ENCODE data around the gene GTPBP6.
"Not testable (repeated sequence)": the region's sequence is repeated elsewhere in the genome, so short reads cannot be mapped to it uniquely, and the experiment has no call there.

Gene GTPBP6

DNA sequence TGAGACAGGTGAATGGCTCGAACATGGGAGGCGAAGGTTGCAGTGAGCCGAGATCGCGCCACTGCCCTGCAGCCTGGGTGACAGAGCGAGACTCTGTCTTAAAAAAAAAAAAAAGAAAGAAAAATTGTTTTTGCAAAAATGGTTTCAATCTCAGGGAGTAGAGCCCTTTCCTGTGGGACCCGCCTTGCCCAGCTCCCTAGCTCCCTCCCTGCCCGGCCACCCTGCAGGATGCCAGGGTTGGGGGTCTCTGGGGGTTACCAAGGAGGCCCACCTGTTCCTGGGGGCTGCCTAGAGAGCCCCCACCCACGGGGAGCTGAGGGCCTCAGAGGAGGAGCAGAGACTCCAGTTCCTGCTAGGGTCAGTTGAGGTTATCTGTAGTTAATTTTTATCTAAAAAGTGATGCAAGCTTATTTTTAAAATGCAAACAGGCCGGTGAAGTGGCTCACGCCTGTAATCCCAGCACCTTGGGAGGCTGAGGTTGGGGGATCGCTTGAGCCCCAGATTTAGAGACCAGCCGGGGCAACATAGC, 56.2 kb downstream of the GTPBP6 start:
- Histone ChIP-seq H3K9ac (ENCODE audit: low read depth in 1 of 2, low read length in 2 of 2) (no peak overlapping the region), H3K27ac (ENCODE audit: low read depth, low read length) (no peak overlapping the region), H3K9me3 (ENCODE audit: control insufficient read depth in 1 of 2, low read length in 2 of 2) (no peaks in the 10 kb centered on the region)

DNA sequence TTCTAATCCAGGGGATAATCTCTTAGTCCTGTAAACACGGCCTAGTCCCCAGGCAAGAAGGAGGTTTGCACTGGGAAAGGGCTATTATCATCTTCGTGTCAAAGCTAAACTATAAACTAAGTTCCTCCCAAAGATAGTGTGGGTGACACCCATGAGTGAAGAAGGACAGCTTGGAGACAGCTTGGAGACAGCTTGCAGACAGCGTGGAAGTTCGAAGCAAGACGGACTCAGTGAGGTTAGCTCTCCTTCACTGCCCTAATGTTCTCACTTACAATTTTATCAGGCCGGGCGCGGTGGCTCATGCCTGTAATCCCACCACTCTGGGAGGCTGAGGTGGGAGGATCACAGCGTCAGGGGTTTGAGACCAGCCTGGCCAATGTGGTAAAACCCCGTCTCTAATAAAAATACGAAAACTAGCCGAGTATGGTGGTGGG, 56.7 kb downstream of the GTPBP6 start:
- no peak overlapping the region for H3K27ac ChIP-seq (ENCODE audit: low read depth, low read length)
- no peaks in the 10 kb centered on the region for H3K36me3 ChIP-seq (ENCODE audit: control insufficient read depth in 1 of 2, insufficient read depth in 2 of 2, low read length in 2 of 2)
- H3K9ac ChIP-seq (ENCODE audit: low read depth in 1 of 2, low read length in 2 of 2), result no peak overlapping the region
- H3K27me3 ChIP-seq (ENCODE audit: control insufficient read depth in 1 of 2, insufficient read depth in 2 of 2, low read length in 2 of 2), result no peaks in the 10 kb centered on the region
- no peak overlapping the region for H3K4me3 ChIP-seq (ENCODE audit: low read depth in 1 of 2, low read length in 2 of 2)
- H3K9me3 ChIP-seq (ENCODE audit: control insufficient read depth in 1 of 2, low read length in 2 of 2), result no peaks in the 10 kb centered on the region
- H3K4me1 ChIP-seq (ENCODE audit: control insufficient read depth in 1 of 2, insufficient read depth in 2 of 2, low read length in 2 of 2), result peaks cover 0 to 5% of the 10 kb centered on the region in 2 donors

More for the DNA sequence above, 56.2 kb downstream of the GTPBP6 start:
- Histone ChIP-seq H3K36me3 (ENCODE audit: control insufficient read depth in 1 of 2, insufficient read depth in 2 of 2, low read length in 2 of 2) (no peaks in the 10 kb centered on the region), H3K4me3 (ENCODE audit: low read depth in 1 of 2, low read length in 2 of 2) (no peak overlapping the region), H3K4me1 (ENCODE audit: control insufficient read depth in 1 of 2, insufficient read depth in 2 of 2, low read length in 2 of 2) (peaks cover 0 to 5% of the 10 kb centered on the region in 2 donors), H3K27me3 (ENCODE audit: control insufficient read depth in 1 of 2, insufficient read depth in 2 of 2, low read length in 2 of 2) (no peaks in the 10 kb centered on the region)

DNA sequence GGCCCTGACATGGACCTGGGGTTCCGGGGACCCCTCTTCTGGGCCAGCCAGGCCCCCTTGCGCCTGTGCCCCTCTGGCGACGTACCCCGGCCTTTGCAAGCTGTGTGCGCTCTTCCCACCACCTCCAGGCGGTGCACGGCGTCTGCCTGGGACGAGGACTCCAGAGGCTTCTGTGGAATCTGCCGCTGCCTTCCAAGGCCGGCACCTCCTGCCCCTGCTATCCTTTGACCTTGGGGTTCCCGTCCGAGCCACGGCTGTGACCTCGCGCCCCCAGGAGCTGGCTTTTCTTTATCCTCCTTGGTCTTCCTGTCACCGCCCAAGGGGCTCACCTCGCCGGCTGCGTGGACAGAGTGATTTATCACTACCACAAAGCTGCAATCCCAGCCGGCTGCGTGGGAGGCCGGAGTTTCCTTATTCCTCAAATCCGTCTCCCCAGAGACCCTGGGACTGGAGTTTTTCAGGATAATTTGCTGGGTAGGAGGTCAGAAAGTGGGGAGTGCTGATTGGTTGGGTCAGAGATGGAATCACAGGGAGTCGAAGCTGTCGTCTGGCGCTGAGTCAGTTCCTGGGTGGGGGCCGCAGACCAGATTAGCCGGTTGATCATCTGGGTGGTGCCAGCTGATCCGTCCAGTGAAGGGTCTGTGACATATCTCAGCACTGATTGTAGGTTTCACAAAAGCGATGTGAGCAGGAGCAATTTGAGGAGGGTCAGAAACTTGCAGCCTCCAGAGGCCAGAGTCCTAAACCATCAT, 57.3 kb downstream of the GTPBP6 start:
- H3K27ac ChIP-seq (ENCODE audit: low read depth, low read length), result no peak overlapping the region
- no peak overlapping the region for H3K9ac ChIP-seq (ENCODE audit: low read depth in 1 of 2, low read length in 2 of 2)
- H3K36me3 ChIP-seq (ENCODE audit: control insufficient read depth in 1 of 2, insufficient read depth in 2 of 2, low read length in 2 of 2), result no peaks in the 10 kb centered on the region
- H3K9me3 ChIP-seq (ENCODE audit: control insufficient read depth in 1 of 2, low read length in 2 of 2), result no peaks in the 10 kb centered on the region
- H3K4me3 ChIP-seq (ENCODE audit: low read depth in 1 of 2, low read length in 2 of 2), result no peak overlapping the region
- no peaks in the 10 kb centered on the region for H3K27me3 ChIP-seq (ENCODE audit: control insufficient read depth in 1 of 2, insufficient read depth in 2 of 2, low read length in 2 of 2)
- peaks cover 0 to 5% of the 10 kb centered on the region in 2 donors for H3K4me1 ChIP-seq (ENCODE audit: control insufficient read depth in 1 of 2, insufficient read depth in 2 of 2, low read length in 2 of 2)

DNA sequence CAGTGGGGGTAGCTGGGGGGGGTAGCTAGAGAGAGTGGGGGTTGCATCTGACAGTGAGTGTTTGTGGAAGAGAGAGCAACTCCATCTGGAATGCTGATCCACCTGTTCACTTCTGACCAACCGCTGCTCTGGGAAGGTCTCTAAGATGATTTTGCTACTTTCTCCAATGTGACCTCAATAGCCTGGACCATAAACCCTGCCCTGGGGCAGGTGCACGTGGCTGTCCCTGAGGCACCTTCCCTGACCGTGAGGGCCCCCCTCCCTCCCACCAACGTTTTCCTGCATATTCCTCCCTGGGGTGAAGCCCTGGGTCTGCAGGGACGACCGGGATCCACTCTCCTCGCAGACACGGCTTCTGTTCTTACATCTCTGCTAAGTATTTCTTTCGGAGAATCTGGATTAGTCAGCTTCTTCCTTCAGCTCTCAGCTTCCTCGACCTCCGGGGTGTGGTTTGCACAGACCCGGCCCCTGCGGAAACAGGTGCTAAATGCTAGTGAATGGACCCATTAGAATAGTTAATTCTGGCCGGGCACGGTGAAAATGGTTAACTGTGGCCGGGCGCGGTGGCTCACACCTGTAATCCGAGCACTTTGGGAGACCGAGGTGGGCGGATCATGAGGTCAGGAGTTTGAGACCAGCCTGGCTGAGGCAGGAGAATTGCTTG, 58.8 kb downstream of the GTPBP6 start:
- Histone ChIP-seq H3K9me3 (ENCODE audit: control insufficient read depth in 1 of 2, low read length in 2 of 2) (no peaks in the 10 kb centered on the region), H3K4me3 (ENCODE audit: low read depth in 1 of 2, low read length in 2 of 2) (no peak overlapping the region), H3K27ac (ENCODE audit: low read depth, low read length) (no peak overlapping the region), H3K4me1 (ENCODE audit: control insufficient read depth in 1 of 2, insufficient read depth in 2 of 2, low read length in 2 of 2) (peaks cover 0 to 5% of the 10 kb centered on the region in 2 donors), H3K9ac (ENCODE audit: low read depth in 1 of 2, low read length in 2 of 2) (no peak overlapping the region), H3K27me3 (ENCODE audit: control insufficient read depth in 1 of 2, insufficient read depth in 2 of 2, low read length in 2 of 2) (no peaks in the 10 kb centered on the region), H3K36me3 (ENCODE audit: control insufficient read depth in 1 of 2, insufficient read depth in 2 of 2, low read length in 2 of 2) (no peaks in the 10 kb centered on the region)

DNA sequence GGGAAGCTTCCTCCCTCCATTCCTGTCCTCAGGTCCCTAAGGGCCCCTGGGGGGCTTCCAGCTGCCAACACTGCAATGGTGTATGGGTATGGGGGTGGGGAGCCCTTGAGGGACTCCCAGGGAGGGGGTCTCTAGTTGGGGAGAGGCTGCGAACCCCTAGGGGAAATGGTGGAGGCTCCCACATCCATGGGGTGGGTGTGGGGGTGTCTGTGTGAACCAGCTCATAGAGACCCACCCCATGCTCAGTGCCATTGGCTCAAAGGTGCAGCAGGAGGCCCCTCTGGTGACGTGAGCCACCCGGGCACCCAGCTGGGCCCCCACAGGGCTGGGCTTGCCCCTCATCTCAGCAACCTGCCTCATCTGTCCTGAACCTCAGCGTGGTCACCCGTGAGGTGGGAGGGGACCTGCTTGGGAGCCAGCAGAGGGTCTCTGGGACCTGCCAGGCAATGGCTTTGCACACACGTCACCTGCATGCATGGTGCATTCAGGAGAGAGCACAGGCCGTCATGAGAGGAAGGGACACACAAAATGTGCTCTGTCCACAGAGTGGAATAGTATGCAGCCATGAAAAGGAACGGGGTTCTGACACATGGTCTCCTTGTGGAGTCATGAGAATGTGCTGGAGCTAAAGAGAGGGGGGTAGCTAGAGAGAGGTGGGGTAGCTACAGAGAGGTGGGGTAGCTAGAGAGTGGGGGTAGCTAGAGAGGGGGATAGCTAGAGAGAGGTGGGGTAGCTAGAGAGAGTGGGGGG, 60.1 kb downstream of the GTPBP6 start:
- no peaks in the 10 kb centered on the region for H3K36me3 ChIP-seq (ENCODE audit: control insufficient read depth in 1 of 2, insufficient read depth in 2 of 2, low read length in 2 of 2)
- no peak overlapping the region for H3K9ac ChIP-seq (ENCODE audit: low read depth in 1 of 2, low read length in 2 of 2)
- no peak overlapping the region for H3K4me3 ChIP-seq (ENCODE audit: low read depth in 1 of 2, low read length in 2 of 2)
- no peaks in the 10 kb centered on the region for H3K27me3 ChIP-seq (ENCODE audit: control insufficient read depth in 1 of 2, insufficient read depth in 2 of 2, low read length in 2 of 2)
- peaks cover 0 to 5% of the 10 kb centered on the region in 2 donors for H3K4me1 ChIP-seq (ENCODE audit: control insufficient read depth in 1 of 2, insufficient read depth in 2 of 2, low read length in 2 of 2)
- no peaks in the 10 kb centered on the region for H3K9me3 ChIP-seq (ENCODE audit: control insufficient read depth in 1 of 2, low read length in 2 of 2)
- H3K27ac ChIP-seq (ENCODE audit: low read depth, low read length), result no peak overlapping the region

DNA sequence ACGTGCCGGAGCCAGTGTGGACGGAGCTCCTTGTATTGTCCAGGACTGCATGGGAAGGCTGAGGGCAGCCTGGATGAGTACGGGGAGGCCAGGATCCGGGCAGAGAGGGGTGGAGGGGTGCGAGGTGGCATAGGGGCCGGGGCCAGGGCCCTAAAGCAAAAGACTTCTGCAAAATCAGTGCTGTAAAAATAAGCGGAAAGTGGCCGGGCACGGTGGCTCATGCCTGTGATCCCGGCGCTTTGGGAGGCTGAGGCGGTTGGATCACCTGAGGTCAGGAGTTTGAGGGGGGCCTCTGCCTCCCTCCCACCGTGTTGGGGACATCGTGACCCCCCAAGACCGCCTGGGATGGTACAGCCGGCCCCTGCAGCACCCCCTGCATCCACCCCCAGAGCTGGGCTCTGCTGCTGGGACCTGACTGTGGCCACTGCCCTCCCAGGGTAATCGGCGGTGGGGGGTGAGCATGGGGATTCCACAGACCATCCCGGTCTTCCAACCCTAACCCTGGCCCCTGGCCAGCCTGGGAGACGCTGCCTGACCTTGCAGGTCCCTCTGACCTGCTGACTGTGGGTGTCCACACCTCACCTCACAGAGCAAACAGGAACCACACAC, 60.8 kb downstream of the GTPBP6 start:
- H3K4me3 ChIP-seq (ENCODE audit: low read depth in 1 of 2, low read length in 2 of 2), result no peak overlapping the region
- H3K36me3 ChIP-seq (ENCODE audit: control insufficient read depth in 1 of 2, insufficient read depth in 2 of 2, low read length in 2 of 2), result no peaks in the 10 kb centered on the region
- H3K27ac ChIP-seq (ENCODE audit: low read depth, low read length), result no peak overlapping the region
- H3K9me3 ChIP-seq (ENCODE audit: control insufficient read depth in 1 of 2, low read length in 2 of 2), result no peaks in the 10 kb centered on the region
- no peaks in the 10 kb centered on the region for H3K27me3 ChIP-seq (ENCODE audit: control insufficient read depth in 1 of 2, insufficient read depth in 2 of 2, low read length in 2 of 2)
- peaks cover 0 to 5% of the 10 kb centered on the region in 2 donors for H3K4me1 ChIP-seq (ENCODE audit: control insufficient read depth in 1 of 2, insufficient read depth in 2 of 2, low read length in 2 of 2)
- no peak overlapping the region for H3K9ac ChIP-seq (ENCODE audit: low read depth in 1 of 2, low read length in 2 of 2)

DNA sequence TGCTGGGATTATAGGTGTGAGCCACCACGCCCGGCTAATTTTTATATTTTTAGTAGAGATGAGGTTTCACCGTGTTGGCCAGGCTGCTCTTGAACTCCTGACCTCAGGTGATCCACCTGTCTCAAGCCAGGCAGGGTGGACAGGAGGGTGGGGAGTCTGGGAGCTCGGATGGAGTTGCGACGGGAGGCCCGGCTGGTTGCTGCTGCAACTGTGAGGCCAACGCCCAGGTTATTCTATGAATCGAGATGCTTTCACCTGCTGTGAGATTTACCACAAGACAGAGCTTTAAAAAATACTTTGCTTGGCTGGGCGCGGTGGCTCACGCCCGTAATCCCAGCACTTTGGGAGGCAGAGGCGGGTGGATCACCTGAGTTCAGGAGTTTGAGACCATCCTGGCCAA, 61.5 kb downstream of the GTPBP6 start:
- not testable (repeated sequence) for H3K36me3 ChIP-seq (ENCODE audit: control insufficient read depth in 1 of 2, insufficient read depth in 2 of 2, low read length in 2 of 2); H3K27me3 ChIP-seq (ENCODE audit: control insufficient read depth in 1 of 2, insufficient read depth in 2 of 2, low read length in 2 of 2); H3K9me3 ChIP-seq (ENCODE audit: control insufficient read depth in 1 of 2, low read length in 2 of 2); H3K4me1 ChIP-seq (ENCODE audit: control insufficient read depth in 1 of 2, insufficient read depth in 2 of 2, low read length in 2 of 2); H3K9ac ChIP-seq (ENCODE audit: low read depth in 1 of 2, low read length in 2 of 2); H3K27ac ChIP-seq (ENCODE audit: low read depth, low read length); H3K4me3 ChIP-seq (ENCODE audit: low read depth in 1 of 2, low read length in 2 of 2)

DNA sequence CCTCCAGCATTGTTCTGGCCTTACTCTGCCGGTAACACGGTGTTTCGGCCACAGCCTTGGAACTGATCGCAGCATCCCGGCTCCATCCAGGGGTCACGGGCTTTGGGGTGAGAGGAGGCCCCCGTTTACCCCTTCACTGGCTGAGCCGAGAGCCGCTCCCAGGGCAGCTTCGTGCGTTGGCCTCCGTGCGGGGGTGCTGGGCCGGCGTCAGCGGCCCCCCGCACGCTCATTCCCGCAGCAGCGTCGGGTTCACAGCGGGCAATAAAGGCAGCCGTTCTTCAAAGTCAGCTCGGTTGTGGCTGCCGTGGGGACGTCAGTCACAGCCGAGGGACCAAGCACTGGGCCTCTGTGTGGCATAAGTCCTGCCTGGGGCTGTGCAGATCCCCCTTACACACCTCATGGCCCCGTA, 62.7 kb downstream of the GTPBP6 start:
- Histone ChIP-seq H3K4me3 (ENCODE audit: low read depth in 1 of 2, low read length in 2 of 2) (no peak overlapping the region), H3K9ac (ENCODE audit: low read depth in 1 of 2, low read length in 2 of 2) (no peak overlapping the region), H3K27ac (ENCODE audit: low read depth, low read length) (no peak overlapping the region), H3K27me3 (ENCODE audit: control insufficient read depth in 1 of 2, insufficient read depth in 2 of 2, low read length in 2 of 2) (no peaks in the 10 kb centered on the region), H3K9me3 (ENCODE audit: control insufficient read depth in 1 of 2, low read length in 2 of 2) (no peaks in the 10 kb centered on the region), H3K36me3 (ENCODE audit: control insufficient read depth in 1 of 2, insufficient read depth in 2 of 2, low read length in 2 of 2) (no peaks in the 10 kb centered on the region), H3K4me1 (ENCODE audit: control insufficient read depth in 1 of 2, insufficient read depth in 2 of 2, low read length in 2 of 2) (no peaks in the 10 kb centered on the region)
